ENCODE measurements around the gene KRTAP19-8. TPM values are rescaled to one million over a fixed set of nuclear protein-coding genes. Genes with fewer than 3 reads are reported as not detected.

KRTAP19-8 gene
- total and polyA plus RNA-seq, 2 donors from 2014 or later: not detected

DNA sequence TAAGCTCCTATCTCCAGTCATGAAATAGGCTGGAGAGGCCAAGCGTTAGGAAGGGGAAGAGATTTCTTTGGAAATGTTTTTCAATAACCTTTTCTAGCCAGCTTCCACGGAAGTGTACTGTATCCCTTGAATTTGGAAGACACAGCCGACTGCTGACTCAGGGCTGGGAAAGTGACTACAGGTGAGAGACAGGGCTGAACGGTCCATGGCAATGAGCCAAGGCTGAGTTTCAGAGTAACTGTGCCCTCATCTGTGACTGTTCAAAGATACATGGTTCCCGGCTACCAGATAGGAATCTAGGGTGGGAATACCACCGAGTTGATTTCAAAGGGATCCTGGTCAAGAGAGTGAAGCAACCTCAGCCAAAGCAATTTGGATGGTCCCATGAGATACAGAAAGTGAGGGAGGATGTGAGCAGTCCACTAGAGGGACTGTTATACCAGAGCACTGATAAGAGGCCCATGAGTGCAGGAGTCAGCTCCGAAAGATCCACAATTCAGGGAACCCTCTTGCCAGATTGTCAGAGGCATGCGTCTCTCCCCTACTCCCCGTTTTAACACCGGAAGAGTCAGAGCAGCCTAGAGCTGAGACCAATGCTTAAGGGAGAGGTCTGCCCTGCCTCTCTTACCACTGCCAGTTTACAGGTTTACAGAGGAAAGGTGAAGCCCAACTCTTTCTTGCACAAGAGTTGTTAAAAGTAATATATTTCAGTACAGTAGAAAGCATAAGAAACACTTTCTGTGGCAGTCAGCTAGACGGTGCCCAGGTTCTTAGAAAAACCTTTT is 3.2 kb upstream of the KRTAP19-8 start:
- FAIRE-seq: no peak
- Histone ChIP-seq H3K27me3 (ENCODE audit: control insufficient read depth, insufficient read depth, low read length) (no peaks in the 10 kb centered on the region), H3K9me3 (ENCODE audit: control insufficient read depth in 2 of 3, insufficient read depth in 1 of 3, low read length in 3 of 3) (no peaks in the 10 kb centered on the region), H3K27ac (ENCODE audit: low read depth in 2 of 2, low read length in 2 of 2) (no peak overlapping the region), H3K9ac (ENCODE audit: low read length in 3 of 3) (no peak overlapping the region), H3K36me3 (ENCODE audit: control insufficient read depth in 2 of 3, insufficient read depth in 3 of 3, low read length in 3 of 3) (no peaks in the 10 kb centered on the region), H3K4me1 (ENCODE audit: control insufficient read depth in 2 of 3, insufficient read depth in 2 of 3, low read depth in 1 of 3, low read length in 3 of 3) (no peaks in the 10 kb centered on the region), H3K4me3 (ENCODE audit: low read length in 3 of 3) (no peak overlapping the region)
- intact Hi-C loops (cut with DNase I): no loop called here
- TF ChIP-seq, protein P1, sequence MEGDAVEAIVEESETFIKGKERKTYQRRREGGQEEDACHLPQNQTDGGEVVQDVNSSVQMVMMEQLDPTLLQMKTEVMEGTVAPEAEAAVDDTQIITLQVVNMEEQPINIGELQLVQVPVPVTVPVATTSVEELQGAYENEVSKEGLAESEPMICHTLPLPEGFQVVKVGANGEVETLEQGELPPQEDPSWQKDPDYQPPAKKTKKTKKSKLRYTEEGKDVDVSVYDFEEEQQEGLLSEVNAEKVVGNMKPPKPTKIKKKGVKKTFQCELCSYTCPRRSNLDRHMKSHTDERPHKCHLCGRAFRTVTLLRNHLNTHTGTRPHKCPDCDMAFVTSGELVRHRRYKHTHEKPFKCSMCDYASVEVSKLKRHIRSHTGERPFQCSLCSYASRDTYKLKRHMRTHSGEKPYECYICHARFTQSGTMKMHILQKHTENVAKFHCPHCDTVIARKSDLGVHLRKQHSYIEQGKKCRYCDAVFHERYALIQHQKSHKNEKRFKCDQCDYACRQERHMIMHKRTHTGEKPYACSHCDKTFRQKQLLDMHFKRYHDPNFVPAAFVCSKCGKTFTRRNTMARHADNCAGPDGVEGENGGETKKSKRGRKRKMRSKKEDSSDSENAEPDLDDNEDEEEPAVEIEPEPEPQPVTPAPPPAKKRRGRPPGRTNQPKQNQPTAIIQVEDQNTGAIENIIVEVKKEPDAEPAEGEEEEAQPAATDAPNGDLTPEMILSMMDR (IDR thresholded peaks at IDR 0.05; ENCODE audit: borderline replicate concordance, extremely low read depth, insufficient read depth): no peak
- DNase-seq: no peak

DNA sequence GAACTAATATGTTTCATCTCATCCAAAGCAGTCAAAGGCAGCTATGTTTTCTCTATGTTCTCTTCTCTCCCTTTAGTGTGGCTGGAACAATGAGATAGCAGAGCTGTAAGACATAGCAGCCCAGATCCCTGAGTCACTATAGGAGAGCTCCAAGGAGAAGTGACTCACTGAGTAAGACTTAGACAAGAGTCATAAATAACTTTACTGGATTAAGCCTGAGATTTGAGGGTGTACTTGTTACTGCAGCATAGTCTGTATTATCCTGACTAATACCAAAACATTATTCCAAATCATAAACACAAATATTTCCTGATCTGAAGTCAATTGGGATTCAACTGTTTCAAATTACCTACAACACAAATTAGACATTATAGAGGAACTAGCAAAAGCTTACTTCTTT is 3.9 kb downstream of the KRTAP19-8 start:
- FAIRE-seq (no peak), DNase-seq (no peak)
- peaks cover 0 to 3% (median 0%) of the 10 kb centered on the region in 3 donors for H3K9me3 ChIP-seq (ENCODE audit: control insufficient read depth in 2 of 3, insufficient read depth in 1 of 3, low read length in 3 of 3)
- no peak overlapping the region for H3K9ac ChIP-seq (ENCODE audit: low read length in 3 of 3)
- intact Hi-C loops (cut with DNase I): no loop called here
- H3K27me3 ChIP-seq (ENCODE audit: control insufficient read depth, insufficient read depth, low read length): no peaks in the 10 kb centered on the region
- no peak overlapping the region for H3K4me3 ChIP-seq (ENCODE audit: low read length in 3 of 3)
- no peaks in the 10 kb centered on the region for H3K4me1 ChIP-seq (ENCODE audit: control insufficient read depth in 2 of 3, insufficient read depth in 2 of 3, low read depth in 1 of 3, low read length in 3 of 3)
- TF ChIP-seq, protein P1 (IDR thresholded peaks at IDR 0.05; ENCODE audit: borderline replicate concordance, extremely low read depth, insufficient read depth): no peak
- no peak overlapping the region for H3K27ac ChIP-seq (ENCODE audit: low read depth in 2 of 2, low read length in 2 of 2)
- H3K36me3 ChIP-seq (ENCODE audit: control insufficient read depth in 2 of 3, insufficient read depth in 3 of 3, low read length in 3 of 3): no peaks in the 10 kb centered on the region

DNA sequence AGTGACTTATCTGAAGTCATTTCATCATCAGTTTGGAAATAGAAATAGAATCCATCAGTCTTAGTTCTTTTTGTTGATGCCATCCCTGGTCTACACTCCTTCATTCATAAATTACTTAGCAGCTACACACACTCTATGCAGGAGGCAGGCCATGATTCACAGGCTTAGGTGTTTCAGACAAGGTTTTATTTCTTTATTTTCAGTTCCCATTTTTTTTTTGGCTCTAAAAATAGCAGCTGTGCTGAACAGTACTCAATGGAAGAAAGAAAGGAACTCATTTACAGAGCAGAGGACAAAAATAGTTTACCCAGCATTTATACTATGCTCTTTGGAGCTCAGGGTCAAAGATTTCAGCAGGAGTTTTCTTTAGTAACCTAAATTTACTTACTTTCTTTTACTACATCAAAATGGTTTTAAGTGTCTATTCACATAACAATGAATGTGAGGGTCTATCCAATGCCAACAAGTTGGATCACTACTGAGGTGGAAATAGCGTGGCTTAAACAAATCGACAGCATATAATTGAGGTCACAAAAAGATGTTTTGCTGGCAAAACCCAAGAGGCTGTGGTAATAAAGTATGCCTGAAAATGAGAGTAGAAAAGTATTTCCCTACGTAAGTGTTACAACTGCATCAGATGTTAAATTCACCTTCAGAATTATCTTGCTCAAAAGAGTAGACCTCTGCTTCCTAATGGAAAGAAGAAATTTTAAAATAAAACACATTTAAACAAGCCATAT is 7.7 kb downstream of the KRTAP19-8 start:
- Histone ChIP-seq H3K9ac (ENCODE audit: low read length in 3 of 3) (no peak overlapping the region), H3K4me3 (ENCODE audit: low read length in 3 of 3) (no peak overlapping the region), H3K27me3 (ENCODE audit: control insufficient read depth, insufficient read depth, low read length) (no peaks in the 10 kb centered on the region), H3K4me1 (ENCODE audit: control insufficient read depth in 2 of 3, insufficient read depth in 2 of 3, low read depth in 1 of 3, low read length in 3 of 3) (no peaks in the 10 kb centered on the region), H3K36me3 (ENCODE audit: control insufficient read depth in 2 of 3, insufficient read depth in 3 of 3, low read length in 3 of 3) (no peaks in the 10 kb centered on the region), H3K27ac (ENCODE audit: low read depth in 2 of 2, low read length in 2 of 2) (no peak overlapping the region), H3K9me3 (ENCODE audit: control insufficient read depth in 2 of 3, insufficient read depth in 1 of 3, low read length in 3 of 3) (peaks cover 0 to 3% (median 0%) of the 10 kb centered on the region in 3 donors)
- peak; percentile 35 for FAIRE-seq
- TF ChIP-seq, protein P1 (IDR thresholded peaks at IDR 0.05; ENCODE audit: borderline replicate concordance, extremely low read depth, insufficient read depth): no peak
- intact Hi-C loops (cut with DNase I): no loop called here
- peak in 1 of 5 donors; percentile 9 for DNase-seq

All from kidney (tissue), 14 donors.